HepG2 (cell line): ENCODE results near the gene ZCCHC3. TPM values are rescaled to one million over a fixed set of nuclear protein-coding genes. Genes with fewer than 3 reads are reported as not detected.
A peak's percentile ranks its signal among the peaks of the same experiment; 100 is the strongest.

Experiments used
- ATAC-seq: fragments of 200-7000 bp; cut with Tn5 transposase; 3 replicates; pipeline ENCODE4 v1.9.1; 2020; ENCODE audit warnings: mild to moderate bottlenecking, moderate library complexity
- BruUV-seq: library from RNA; stranded (reverse); fragments of 400-500 nt; replicated peaks from 2 replicates; lab custom pipeline; 2021; lab: Mats Ljungman, UMichigan
- CTCF ChIA-PET: fragments of 300-600 bp; formaldehyde crosslinking; extraction: SDS; loops from one replicate; lab custom pipeline; 2021; ENCODE audit warnings: low total read pairs, inconsistent platforms, low intra/inter-chr PET ratio; lab: Yijun Ruan, JAX
- POLR2A ChIA-PET: fragments of 350-600 bp; sonication (Branson Sonifier 250); formaldehyde crosslinking; loops from one replicate; lab custom pipeline; 2020; ENCODE audit warnings: antibody characterized with exemption, inconsistent platforms; lab: Yijun Ruan, JAX
- DNase-seq: peaks from one replicate; pipeline ENCODE4 v3.0.0-alpha.2; 2015; ENCODE audit warnings: low spot score
- FAIRE-seq: peaks from 3 replicates; lab custom pipeline; 2011; peaks lifted over from hg19 to GRCh38; lab: Jason Lieb, UNC
- H2AFZ ChIP-seq: one replicate; pipeline ENCODE4 v1.6.1; 2011; ENCODE audit warnings: low read length, inconsistent platforms
- H3K27ac ChIP-seq: fragments of 300-600 bp; 3 replicates; pipeline ENCODE4 v1.8.0; 2011; ENCODE audit warnings: mixed run types, mild to moderate bottlenecking, mixed read lengths, low read length, inconsistent platforms; ENCODE audit not compliant: insufficient read depth; ENCODE audit errors: extremely low read length
- H3K27me3 ChIP-seq, 2 experiments: fragments of 200-600 bp in 1 of 2; 2 replicates in 1 of 2; 3 replicates in 1 of 2; pipeline versions ENCODE4 v1.6.0 to v1.8.0; 2011; ENCODE audit warnings: low read length in 2 of 2, mild to moderate bottlenecking in 2 of 2, moderate library complexity in 2 of 2, inconsistent platforms in 1 of 2; ENCODE audit not compliant: insufficient read depth in 2 of 2, control insufficient read depth in 1 of 2
- H3K36me3 ChIP-seq, 2 experiments: fragments of 200-600 bp in 1 of 2; replicated peaks in 1 of 2; 2 replicates in 1 of 2; 3 replicates in 1 of 2; pipeline versions ENCODE4 v1.5.1 to v1.8.0; 2011; ENCODE audit warnings: low read length in 2 of 2, inconsistent platforms in 1 of 2; ENCODE audit not compliant: insufficient read depth in 2 of 2, control insufficient read depth in 1 of 2
- H3K4me1 ChIP-seq: 2 replicates; pipeline ENCODE4 v1.5.1; 2012; ENCODE audit warnings: low read length, inconsistent platforms; ENCODE audit not compliant: insufficient read depth
- H3K4me2 ChIP-seq: 2 replicates; pipeline ENCODE4 v1.6.0; 2011; ENCODE audit warnings: low read depth, low read length, inconsistent platforms
- H3K4me3 ChIP-seq, 3 experiments: fragments of 200-600 bp in 1 of 3; sonication (generic), shearing (Covaris generic) in 1 of 3; replicated peaks in 1 of 3; 2 replicates each; pipeline ENCODE4 v1.5.1; 2011 to 2016; ENCODE audit warnings: low read length in 3 of 3, inconsistent platforms in 2 of 3, low read depth in 2 of 3, mild to moderate bottlenecking in 2 of 3, control low read depth in 1 of 3, mixed read lengths in 1 of 3; ENCODE audit not compliant: insufficient read depth in 1 of 3
- H3K79me2 ChIP-seq: one replicate; pipeline ENCODE4 v1.6.1; 2011; ENCODE audit warnings: low read length, inconsistent platforms; ENCODE audit not compliant: insufficient read depth
- H3K9ac ChIP-seq: 2 replicates; pipeline ENCODE4 v1.6.0; 2011; ENCODE audit warnings: mild to moderate bottlenecking, low read depth, low read length, inconsistent platforms; ENCODE audit not compliant: insufficient read depth
- H3K9me3 ChIP-seq: 2 replicates; pipeline ENCODE4 v1.5.1; 2012; ENCODE audit warnings: mild to moderate bottlenecking, low read length
- H4K20me1 ChIP-seq: 2 replicates; pipeline ENCODE4 v1.6.0; 2011; ENCODE audit warnings: inconsistent platforms, mild to moderate bottlenecking, low read length, moderate library complexity; ENCODE audit not compliant: insufficient read depth
- ASH2L ChIP-seq: fragments of 300-600, 200-600 bp; sonication (generic); IDR thresholded peaks from 2 replicates; pipeline ENCODE4 v1.7.0; 2017; ENCODE audit warnings: low read depth, mild to moderate bottlenecking, moderate library complexity, mixed read lengths, low read length; ENCODE audit not compliant: insufficient read length
- ATF2 ChIP-seq: sonication (generic); formaldehyde crosslinking; IDR thresholded peaks from 2 replicates; pipeline ENCODE4 v1.4.0; 2020; ENCODE audit warnings: missing genetic modification reagents
- DMTF1 ChIP-seq: sonication (generic); formaldehyde crosslinking; IDR thresholded peaks from 2 replicates; pipeline ENCODE4 v1.4.0; 2020; ENCODE audit warnings: mild to moderate bottlenecking, missing genetic modification reagents
- DNMT3B ChIP-seq: conservative IDR thresholded peaks from 2 replicates; pipeline ENCODE4 v1.6.1; 2016; ENCODE audit warnings: missing biosample characterization, control low read depth
- EED ChIP-seq: sonication (generic); formaldehyde crosslinking; IDR thresholded peaks from 2 replicates; pipeline ENCODE4 v1.5.0; 2020; ENCODE audit warnings: mild to moderate bottlenecking, missing genetic modification reagents
- JUND ChIP-seq: sonication (generic); formaldehyde crosslinking; IDR thresholded peaks from 2 replicates; pipeline ENCODE4 v1.8.0; 2022; ENCODE audit warnings: mild to moderate bottlenecking, missing genetic modification reagents
- NFIB ChIP-seq: sonication (generic); formaldehyde crosslinking; IDR thresholded peaks from 2 replicates; pipeline ENCODE4 v1.9.0; 2021; ENCODE audit warnings: missing genetic modification reagents, mild to moderate bottlenecking, borderline replicate concordance
- PHF21A ChIP-seq: sonication (generic); formaldehyde crosslinking; IDR thresholded peaks from 2 replicates; pipeline ENCODE4 v1.5.0; 2020; ENCODE audit warnings: mild to moderate bottlenecking, missing genetic modification reagents
- PHF5A ChIP-seq: IDR thresholded peaks from one replicate; pipeline ENCODE4 v1.6.1; 2018; ENCODE audit warnings: low read depth, missing genetic modification reagents; ENCODE audit not compliant: unreplicated experiment
- SIX1 ChIP-seq: sonication (generic); formaldehyde crosslinking; IDR thresholded peaks from 2 replicates; pipeline ENCODE4 v1.4.0; 2020; ENCODE audit warnings: missing genetic modification reagents, borderline replicate concordance
- ZBTB20 ChIP-seq: sonication (generic); formaldehyde crosslinking; IDR thresholded peaks from 2 replicates; pipeline ENCODE4 v1.8.1; 2023; ENCODE audit warnings: missing genetic modification reagents, low read depth, mild to moderate bottlenecking, borderline replicate concordance
- ZNF501 ChIP-seq: sonication (generic); formaldehyde crosslinking; IDR thresholded peaks from 2 replicates; pipeline ENCODE4 v1.5.1; 2020; ENCODE audit warnings: mild to moderate bottlenecking, moderate library complexity, missing genetic modification reagents
- ZNF512 ChIP-seq: sonication (generic); formaldehyde crosslinking; IDR thresholded peaks from 2 replicates; pipeline ENCODE4 v1.4.0; 2020; ENCODE audit warnings: mild to moderate bottlenecking, missing genetic modification reagents
- ZNF543 ChIP-seq: sonication (generic); formaldehyde crosslinking; IDR thresholded peaks from 2 replicates; pipeline ENCODE4 v1.4.0; 2020; ENCODE audit warnings: mild to moderate bottlenecking, missing genetic modification reagents
- ZNF788 ChIP-seq: sonication (generic); formaldehyde crosslinking; IDR thresholded peaks from 2 replicates; pipeline ENCODE4 v1.5.0; 2020; ENCODE audit warnings: mild to moderate bottlenecking, missing genetic modification reagents, borderline replicate concordance
- ZSCAN21 ChIP-seq: sonication (generic); formaldehyde crosslinking; IDR thresholded peaks from 2 replicates; pipeline ENCODE4 v1.8.0; 2022; ENCODE audit warnings: mild to moderate bottlenecking, missing genetic modification reagents, moderate library complexity, borderline replicate concordance
- ZSCAN22 ChIP-seq: sonication (generic); formaldehyde crosslinking; IDR thresholded peaks from 2 replicates; pipeline ENCODE4 v1.4.0; 2020; ENCODE audit warnings: mild to moderate bottlenecking, missing genetic modification reagents
- WGBS: methylation state at CpG from one replicate; pipeline ENCODE4 v1.1.6; 2017; ENCODE audit warnings: low lambda C conversion rate; 5-methylcytosine and 5-hydroxymethylcytosine counted together
- in situ Hi-C: cut with HindIII; loops from 2 replicates; pipeline ENCODE4 v1.10.0; 2017; ENCODE audit warnings: low pct_unique_long_range_greater_than_20kb; ENCODE audit not compliant: extremely low pct_ligation_motif_present
- intact Hi-C: fragments of 100-400 bp; cut with micrococcal nuclease; formaldehyde crosslinking; loops from one replicate; pipeline ENCODE4 v1.10.0; 2022; ENCODE audit not compliant: unreplicated experiment
- polyA plus RNA-seq, 8 experiments: library from polyadenylated mRNA; depleted of rRNA in 3 of 8; stranded (reverse) in 7 of 8; unstranded in 1 of 8; fragments of >200 nt; fragmentation: Illumina TruSeq in 4 of 8; extraction: Trizol in 4 of 8; gene quantifications; 2 replicates each; pipeline versions ENCODE4 v1.2.1 to v1.2.3, GENCODE V29; 2011 to 2016; ENCODE audit warnings: low read depth in 4 of 8, missing spikeins in 1 of 8, mixed read lengths in 1 of 8; ENCODE audit not compliant: insufficient read depth in 1 of 8
- total RNA-seq, 5 experiments: library from RNA; depleted of rRNA; stranded (reverse); fragments of >200 nt; fragmentation: Illumina TruSeq; extraction: Trizol; gene quantifications; 2 replicates each; pipeline ENCODE4 v1.2.3, GENCODE V29; 2016; ENCODE audit warnings: low read depth in 1 of 5
- TF ChIP-seq, protein P1 (sequence below): IDR thresholded peaks from 2 replicates; pipeline ENCODE4 v1.6.1; 2016; ENCODE audit warnings: missing genetic modification reagents, missing compliant biosample characterization

Gene ZCCHC3
- total and polyA plus RNA-seq, 2 of the 13 experiments (the other 11 are each of a cell fraction or from before 2014, with no cell fraction given) = 46.6 to 63.0 TPM

GRCh38 chr20:325889-326644, 28.7 kb downstream of the ZCCHC3 start:
- FAIRE-seq = no peak
- Histone ChIP-seq H3K27me3 (no peaks in the 10 kb centered on the region; a peak in 1 of 5 replicates), H2AFZ (no peak overlapping the region), H3K27ac (peak overlapping the region; percentile 94), H3K9ac (peak overlapping the region; percentile 94), H3K36me3 (peaks cover 4 to 9% of the 10 kb centered on the region in 2 experiments; a peak in 2 of 5 replicates), H3K9me3 (no peaks in the 10 kb centered on the region), H3K4me2 (peak overlapping the region; percentile 90), H3K4me1 (peaks cover 46% of the 10 kb centered on the region), H4K20me1 (peaks cover 37% of the 10 kb centered on the region), H3K4me3 (peak overlapping the region; percentile 62 to 96 (median 93)), H3K79me2 (peaks cover 29% of the 10 kb centered on the region)
- ATAC-seq = no peak
- under 1% methylated on average over 73 of the region's 103 CpGs for WGBS
- no TSS peak for BruUV-seq
- in situ Hi-C loops (no loop called here), intact Hi-C loops (loop anchor here (1.0 kb wide), 1 partner anchor 29 kb away; the partner anchor contains the start of gene ZCCHC3)
- ChIA-PET POLR2A (interaction anchor here (0.9 to 5.6 kb wide), 10 partner anchors 11 to 81 kb away, joined by 3 to 107 read pairs (median 6); partner anchors contain the start of genes NRSN2, TRIB3 and ZCCHC3), CTCF (no interaction called here)
- peak; percentile 63 for DNase-seq
- TF ChIP-seq EED (CRISPR knock-in tag) (no peak), DMTF1 (CRISPR knock-in tag) (no peak), ZBTB20 (no peak), JUND (CRISPR knock-in tag) (no peak), ZNF543 (CRISPR knock-in tag) (no peak), DNMT3B (CRISPR knock-in tag) (no peak), SIX1 (CRISPR knock-in tag) (no peak), NFIB (CRISPR knock-in tag) (no peak), PHF21A (CRISPR knock-in tag) (no peak), ZSCAN21 (CRISPR knock-in tag) (peak; percentile 69; the same call in 1 of the 2 replicates), ATF2 (CRISPR knock-in tag) (no peak), ZNF788 (CRISPR knock-in tag) (no peak), ZNF501 (no peak), ZNF512 (no peak), ASH2L (peak; percentile 3), PHF5A (no peak), ZSCAN22 (CRISPR knock-in tag) (no peak)
- TF ChIP-seq, protein P1, sequence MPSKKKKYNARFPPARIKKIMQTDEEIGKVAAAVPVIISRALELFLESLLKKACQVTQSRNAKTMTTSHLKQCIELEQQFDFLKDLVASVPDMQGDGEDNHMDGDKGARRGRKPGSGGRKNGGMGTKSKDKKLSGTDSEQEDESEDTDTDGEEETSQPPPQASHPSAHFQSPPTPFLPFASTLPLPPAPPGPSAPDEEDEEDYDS (CRISPR knock-in tag) = no peak
